ENCODE data around the gene BACE1-AS.
"Not testable (repeated sequence)": the region's sequence is repeated elsewhere in the genome, so short reads cannot be mapped to it uniquely, and the experiment has no call there.

BACE1-AS gene
- 4.1 to 6.5 reads per million in 2 donors for total RNA-seq

DNA sequence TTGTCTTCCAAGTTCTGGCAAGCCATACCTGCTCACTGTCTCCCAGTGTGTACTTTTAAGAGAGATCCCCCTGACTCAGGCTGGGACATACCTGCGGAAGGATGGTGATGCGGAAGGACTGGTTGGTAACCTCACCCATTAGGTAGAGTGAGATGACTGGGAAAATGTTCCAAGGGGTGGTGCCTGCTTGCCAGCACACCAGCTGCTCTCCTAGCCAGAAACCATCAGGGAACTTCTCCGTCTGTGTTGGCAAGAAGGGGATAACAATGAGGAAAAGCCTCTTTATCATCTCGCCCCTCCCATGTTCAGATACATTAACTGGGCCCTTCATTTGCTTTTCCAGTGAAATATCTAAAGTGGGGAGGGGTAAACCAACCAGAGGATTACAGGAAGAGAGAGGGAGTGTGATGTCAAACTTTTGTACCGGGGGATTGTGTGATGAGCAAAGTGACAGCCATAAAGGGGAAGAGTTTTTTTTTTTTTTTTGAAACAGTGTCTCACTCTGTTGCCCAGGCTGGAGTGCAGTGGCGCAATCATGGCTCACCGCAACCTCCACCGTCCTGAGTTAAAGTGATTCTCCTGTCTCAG, at the start of gene BACE1-AS:
BACE1-AS (plus strand) TSS at position 538 of the 588 bp plus-strand sequence.
- no peak for DNase-seq

DNA sequence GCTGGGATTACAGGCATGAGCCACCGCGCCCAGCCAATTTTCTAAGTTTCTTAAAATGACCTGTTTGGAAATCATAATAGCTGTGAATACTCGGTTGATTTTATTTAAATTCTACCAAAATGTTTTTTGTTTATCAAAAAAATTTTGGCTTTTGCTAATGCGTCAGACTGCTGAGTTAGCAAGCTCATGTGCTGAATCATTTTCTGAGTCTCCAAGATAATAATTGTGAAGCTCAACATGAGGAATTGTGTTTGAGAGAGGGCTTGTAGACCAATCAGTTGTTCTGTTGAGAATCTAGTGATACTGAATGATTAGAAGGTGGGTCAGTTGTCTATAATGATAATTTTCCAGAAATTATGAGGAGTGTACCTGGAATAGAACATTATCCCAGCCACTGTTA, 42.8 kb upstream of the BACE1-AS start:
- DNase-seq = no peak

DNA sequence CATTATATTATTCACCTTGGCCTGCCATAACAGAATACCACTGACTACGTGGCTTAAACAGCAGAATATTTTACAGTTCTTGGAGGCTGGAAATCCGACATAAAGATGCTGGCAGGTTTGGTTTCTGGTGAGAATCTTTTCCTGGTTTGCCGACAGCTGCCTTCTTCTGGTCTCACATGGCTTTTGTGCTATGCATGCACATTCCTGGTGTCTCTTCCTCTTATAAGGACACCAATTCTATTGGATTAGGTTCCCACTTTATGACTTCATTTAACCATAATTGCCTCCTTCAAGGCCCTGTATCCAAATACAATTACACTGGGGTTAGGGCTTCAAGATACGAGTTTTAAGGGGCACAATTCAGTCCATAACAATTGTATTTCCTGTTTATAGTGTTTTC, 41.6 kb upstream of the BACE1-AS start:
- no peak for DNase-seq

DNA sequence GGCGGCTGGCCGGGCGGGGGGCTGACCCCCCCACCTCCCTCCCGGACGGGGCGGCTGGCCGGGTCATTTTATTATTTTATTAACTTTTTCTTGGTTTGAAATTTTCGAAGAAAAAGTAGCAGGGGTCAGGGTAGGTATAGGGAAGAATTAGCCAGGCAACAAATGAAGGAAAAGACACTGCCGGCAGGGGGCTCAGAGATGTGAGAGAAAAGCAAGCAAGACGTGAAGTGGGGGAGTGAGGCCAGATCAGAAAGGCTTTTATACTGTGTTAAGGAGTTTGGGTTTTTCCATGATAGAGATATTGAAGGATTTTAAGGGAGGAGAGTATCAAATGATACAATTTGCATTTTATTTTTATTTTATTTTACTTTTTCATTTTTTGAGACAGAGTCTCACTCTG, 39.6 kb upstream of the BACE1-AS start:
- DNase-seq = no peak

DNA sequence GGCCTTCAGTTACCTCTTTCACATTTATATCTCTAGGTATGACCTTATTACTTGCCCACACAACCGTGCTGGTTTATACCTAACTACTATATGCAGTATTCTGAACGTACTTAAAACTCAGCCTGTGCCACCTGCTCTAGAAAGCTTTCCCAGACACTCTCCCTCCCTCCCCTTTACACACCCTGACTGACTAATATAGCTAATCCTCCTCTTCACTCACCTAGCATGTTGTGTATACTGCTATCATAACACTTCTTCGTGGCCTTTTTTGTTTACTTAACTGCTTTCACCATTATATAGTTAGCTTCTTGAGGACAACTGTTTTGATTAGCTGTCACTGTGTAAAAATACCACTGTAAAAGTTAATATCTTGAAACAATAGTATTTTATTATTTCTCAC, 35.2 kb upstream of the BACE1-AS start:
- no peak for DNase-seq

DNA sequence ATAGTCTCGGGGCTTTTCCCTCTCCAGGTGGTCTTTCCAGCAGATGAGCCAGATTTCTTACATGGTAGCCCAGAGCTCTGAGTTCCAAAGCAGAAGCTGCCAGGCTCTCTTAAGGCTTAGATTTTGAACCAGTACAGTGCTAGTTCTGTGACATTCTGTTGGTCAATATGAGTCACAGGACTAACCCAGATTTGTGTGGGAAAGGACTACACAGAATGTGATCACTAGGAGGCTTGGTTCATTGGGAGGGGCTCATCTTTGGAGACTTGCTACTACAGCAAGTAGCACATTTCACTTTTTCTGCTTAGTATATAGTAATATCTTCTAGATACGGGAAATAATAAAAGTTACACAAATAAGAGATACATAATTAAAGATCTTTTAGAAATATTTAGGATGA, 34.6 kb upstream of the BACE1-AS start:
- no peak for DNase-seq

DNA sequence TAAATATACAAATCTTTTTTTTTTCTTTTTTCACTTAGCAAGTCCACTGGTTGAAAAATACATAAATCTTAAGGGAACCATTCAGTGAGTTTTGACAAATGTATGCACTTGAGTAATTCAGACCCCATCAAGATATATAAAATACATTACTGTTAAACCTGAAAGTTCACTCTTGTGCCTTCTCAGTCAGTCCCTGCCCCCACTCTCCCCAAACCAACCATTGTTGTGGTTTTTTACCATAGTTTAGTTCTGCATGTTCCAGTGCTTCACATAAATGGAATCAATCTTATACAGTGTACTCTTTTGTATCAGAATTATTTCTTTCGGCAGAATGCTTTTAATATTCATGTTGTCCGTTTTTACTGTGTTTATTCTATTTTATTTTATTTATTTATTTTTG, 32.6 kb upstream of the BACE1-AS start:
- no peak for DNase-seq

DNA sequence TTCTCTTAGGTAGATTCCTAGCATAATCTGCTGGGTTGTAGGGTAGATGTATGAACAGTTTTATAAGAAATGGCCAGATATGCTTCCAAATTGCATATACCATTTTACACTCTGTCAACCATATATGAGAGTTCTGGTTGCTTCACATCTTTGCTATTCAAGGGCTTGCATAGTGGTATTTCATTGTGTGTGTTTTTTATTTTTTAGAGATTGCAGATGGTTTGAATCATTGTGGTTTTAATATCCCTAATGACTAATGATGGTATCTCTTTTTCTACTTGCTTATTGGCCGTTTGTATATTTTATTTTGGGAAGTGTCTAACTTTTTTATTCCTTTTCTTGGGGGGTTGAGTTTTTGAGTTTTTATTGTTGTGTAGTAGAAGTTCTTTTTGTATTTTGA, 31.7 kb upstream of the BACE1-AS start:
- DNase-seq = no peak

DNA sequence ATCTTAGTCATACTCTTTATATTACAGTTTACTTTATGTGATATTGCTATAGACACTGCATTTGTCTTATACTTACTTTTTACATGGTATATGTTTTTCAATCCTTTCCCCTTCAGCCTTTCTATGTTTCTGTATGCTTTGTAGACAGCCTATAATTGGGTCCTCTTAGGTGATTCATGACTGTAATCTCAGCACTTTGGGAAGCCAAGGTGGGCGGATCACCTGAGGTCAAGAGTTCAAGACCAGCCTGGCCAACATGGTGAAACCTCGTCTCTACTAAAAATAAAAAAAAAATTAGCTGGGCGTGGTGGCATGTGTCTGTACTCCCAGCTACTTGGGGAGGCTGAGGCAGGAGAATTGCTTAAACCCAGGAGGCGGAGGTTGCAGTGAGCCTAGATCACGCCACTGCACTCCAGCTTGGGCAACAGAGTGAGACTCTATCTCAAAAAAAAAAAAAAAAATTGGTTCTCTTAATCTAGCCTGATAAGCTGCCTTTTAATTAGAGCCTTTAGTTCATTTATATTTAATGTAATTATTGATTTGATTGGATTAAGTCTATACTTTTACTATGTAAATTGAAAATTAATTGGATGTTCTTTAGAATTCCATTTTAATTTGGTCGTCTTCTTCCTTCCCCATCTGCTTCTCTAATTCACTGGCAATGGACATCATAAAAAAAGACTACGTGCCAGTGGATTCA, 26.4 kb upstream of the BACE1-AS start:
- not testable (repeated sequence) for DNase-seq

DNA sequence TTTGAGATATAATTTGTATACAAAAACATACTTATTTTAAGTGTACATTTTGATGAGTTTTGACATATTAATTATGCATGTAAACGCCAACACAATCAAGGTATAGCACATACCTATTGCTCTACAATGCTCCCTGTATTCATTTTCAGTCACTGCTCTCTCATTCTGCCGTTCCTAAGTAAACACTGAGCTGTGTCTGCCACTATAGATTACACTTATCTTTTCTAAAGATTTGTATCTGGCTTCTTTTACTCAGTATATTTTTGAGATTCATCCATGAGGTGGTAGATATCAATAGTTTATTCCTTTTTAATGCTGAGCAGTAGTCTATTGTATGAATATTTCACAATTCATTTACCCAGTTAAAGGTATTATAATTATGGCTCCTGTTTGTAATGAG, 25.4 kb upstream of the BACE1-AS start:
- DNase-seq = no peak

DNA sequence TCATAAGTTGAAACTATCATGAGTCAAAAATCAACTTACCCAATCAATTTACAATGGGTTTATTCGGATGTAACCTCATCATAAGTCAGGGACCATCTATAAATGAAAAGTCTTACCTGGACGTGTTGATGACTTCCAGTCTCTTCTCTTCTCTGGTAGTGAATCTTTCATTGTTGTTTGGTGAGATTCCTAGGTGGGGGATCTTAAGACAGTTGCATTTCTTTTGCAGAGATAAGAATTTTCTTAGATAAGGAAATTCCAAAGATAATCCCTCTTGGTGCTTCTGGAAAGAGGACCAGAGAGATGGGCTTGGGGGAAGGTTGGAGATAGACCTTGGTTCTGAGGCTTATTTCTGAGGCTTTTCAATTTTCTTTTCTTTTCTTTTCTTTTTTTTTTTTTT, 21.3 kb upstream of the BACE1-AS start:
- no peak for DNase-seq

DNA sequence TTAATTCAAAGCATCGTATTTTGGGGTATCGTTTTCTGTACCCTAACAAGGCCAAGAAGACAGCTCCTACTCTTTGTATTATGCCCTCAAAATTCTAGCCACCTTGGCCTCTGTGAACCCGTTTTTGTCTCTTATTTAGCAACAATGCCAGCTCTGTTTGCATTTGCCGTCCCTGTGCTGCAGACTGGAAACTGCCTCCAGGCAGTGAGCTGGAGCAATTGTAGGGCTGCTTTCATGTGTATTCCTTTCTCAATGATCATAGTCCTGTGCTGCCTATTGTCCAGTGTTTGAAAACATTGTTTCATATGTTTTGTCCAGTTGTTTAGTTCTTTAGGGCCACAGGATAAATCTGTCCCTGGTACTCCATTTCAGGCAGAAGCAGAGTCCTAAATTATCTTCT, 19.9 kb upstream of the BACE1-AS start:
- no peak for DNase-seq

DNA sequence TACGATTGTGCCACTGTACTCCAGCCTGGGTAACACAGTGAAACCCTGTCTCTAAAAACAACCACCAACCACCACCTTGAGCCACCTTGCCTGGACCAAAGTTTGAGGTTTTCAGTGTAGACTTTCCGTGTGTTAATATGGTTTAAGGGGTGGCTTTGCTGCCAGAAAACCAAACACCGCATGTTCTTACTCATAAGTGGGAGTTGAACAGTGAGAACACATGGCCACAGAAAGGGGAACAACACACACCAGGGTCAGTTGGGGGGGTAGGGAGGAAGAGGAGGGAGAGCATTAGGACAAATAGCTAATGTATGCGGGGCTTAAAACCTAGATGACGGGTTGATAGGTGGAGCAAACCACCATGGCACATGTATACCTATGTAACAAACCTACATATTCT, 19.0 kb upstream of the BACE1-AS start:
- DNase-seq = not testable (repeated sequence)

DNA sequence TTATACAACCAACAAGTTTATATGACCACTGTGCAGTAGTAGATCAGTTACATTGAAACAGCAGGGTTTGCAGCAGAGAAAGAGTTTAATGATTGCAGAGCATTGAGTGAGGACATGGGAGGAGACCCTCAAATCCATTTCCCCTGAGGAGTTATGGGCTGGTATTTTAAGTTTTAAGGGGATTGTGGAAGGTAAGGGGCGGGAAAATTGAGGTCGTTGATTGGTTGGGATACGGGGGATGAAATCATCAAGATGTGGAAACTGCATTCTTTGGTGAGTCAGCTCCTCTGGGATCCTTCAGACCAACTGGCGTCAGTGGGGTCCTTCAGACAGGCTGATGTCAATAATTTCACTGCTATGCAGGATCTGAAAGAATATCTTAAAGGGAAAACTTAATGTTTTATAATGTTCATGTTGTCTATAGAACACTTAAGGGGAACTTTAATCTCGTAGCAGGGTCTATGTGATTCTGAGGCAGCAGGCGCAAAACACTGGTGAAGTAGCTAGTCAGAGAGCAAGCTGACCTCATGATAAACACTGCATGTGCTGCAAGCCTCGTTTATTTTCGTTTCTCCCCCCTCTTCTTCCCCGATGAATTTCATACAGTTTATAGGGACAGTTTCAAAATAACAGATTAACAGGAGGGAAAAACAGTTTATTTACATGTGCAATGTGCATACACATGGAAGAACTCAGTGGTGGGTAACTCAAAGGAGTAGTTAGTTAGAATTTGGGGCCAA, 17.4 kb upstream of the BACE1-AS start:
- no peak for DNase-seq

DNA sequence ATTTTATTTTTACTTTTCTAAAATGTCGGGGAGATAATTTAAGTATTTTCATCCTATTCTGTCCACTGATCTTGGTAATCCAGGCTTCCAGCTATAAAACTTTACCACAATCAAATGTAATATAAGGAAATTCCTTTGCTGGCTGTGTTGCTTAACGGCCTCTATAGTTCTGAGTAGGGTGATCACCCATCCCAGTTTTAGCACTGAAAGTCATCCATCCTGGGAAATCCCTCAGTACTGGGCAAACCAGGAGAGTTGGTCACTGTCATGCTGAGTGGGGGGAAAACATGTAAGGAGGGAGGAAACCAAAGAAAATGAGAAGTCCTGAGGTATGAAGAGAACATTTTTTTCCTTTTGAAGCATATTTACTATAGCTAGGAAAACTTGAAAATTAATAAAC, 12.8 kb upstream of the BACE1-AS start:
- no peak for DNase-seq

DNA sequence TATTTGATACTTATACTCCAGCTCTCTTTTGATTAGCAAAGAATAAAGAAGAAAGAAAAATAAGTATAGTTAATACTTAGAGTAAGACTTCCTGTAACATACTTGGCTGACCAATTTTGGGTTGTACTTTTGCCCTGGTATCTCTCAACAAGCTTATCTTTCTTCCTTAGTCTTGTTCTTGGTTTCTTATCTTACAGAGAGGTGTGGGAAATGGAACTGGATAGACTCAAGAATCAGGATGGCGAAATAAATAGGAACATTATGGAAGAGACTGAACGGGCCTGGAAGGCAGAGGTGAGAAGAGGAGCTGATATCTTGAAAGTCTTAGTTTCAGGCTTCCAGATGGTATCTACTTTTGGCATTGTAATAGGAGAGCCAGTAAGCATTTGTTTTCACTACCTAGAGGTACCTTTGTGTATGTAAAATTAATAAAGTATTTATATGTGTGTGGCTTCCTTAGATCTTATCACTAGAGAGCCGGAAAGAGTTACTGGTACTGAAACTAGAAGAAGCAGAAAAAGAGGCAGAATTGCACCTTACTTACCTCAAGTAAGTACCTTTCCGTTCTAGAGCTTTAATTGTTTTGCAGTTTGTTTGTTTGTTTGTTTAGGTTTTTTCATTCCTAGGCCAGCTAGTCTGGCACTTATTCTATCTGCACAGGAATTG, 11.3 kb upstream of the BACE1-AS start:
- no peak for DNase-seq

DNA sequence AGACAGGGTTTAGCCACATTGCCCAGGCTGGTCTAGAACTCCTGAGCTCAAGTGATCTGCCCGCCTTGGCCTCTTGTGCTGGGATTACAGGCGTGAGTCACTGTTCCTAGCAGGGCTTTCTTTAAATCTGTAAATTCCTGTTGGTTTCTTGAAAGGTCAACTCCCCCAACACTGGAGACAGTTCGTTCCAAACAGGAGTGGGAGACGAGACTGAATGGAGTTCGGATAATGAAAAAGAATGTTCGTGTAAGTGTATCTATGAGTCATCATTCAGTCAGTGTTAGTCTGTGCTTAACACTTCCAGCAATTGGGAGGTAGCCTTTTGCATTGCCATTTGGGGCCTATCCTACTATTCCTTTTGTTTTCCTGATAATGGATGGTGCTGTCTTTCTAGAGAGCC, 10.0 kb upstream of the BACE1-AS start:
- DNase-seq = no peak

DNA sequence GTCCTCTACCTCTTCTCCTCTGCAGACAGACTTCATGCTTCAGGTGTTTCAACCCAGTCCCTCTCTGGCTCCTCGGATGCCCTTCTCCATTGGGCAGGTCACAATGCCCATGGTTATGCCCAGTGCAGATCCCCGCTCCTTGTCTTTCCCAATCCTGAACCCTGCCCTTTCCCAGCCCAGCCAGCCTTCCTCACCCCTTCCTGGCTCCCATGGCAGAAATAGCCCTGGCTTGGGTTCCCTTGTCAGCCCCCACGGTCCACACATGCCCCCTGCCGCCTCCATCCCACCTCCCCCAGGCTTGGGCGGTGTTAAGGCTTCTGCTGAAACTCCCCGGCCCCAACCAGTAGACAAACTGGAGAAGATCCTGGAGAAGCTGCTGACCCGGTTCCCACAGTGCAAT, 9.3 kb upstream of the BACE1-AS start:
- DNase-seq = no peak

DNA sequence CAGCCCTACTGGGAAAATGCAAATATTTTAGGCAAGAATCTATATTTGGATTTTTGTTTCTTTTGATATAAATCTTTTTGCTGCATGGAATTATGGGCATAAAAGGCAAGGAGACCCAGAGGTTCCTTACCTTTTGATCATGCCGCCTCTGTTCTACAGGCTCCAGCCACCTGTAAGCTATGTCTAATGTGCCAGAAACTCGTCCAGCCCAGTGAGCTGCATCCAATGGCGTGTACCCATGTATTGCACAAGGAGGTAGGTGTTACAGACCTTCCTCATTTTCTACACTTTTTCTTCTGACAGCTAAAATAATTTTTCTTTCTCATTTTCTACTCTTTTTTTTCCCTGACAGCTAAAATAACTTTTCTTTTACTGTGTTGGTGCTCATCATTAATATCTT, 8.2 kb upstream of the BACE1-AS start:
- no peak for DNase-seq

DNA sequence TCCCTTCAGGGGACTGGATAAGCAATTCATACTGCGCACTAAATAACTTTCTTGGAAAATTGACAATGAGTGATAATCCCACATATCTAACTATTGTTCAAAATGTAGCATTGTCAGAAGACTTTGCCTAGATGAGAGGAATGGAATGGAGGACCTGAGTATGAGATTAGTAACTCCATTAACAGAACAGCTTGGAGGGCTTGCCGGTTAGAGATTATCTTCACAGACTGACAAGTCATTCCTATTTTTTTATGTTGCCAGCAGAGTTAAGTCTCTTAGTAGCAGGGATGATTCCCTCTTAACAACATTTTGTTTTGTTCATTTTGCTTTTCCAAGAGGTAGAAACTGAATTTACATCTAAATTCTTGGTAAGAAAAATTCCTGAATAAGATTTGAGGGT, 7.1 kb upstream of the BACE1-AS start:
- no peak for DNase-seq

DNA sequence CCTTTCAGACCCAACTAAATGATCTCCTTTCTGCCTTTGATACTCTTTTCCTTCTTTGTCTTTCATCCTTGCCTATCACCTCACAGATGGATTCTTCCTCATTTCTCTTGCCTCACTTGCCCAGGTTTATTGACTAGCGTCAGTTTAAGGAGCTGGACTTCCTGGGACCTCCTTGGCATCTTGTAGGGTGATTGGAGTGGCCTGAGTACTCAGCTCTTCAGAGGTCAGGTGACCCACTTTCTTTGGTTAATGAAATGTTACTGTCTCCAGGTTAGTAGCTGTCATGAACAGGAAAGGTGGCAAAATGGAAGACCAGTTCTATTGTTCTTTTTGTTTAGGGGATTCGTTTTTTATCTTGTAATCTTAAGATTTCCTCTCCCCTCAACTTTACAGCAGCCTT, 4.6 kb upstream of the BACE1-AS start:
- DNase-seq = no peak

DNA sequence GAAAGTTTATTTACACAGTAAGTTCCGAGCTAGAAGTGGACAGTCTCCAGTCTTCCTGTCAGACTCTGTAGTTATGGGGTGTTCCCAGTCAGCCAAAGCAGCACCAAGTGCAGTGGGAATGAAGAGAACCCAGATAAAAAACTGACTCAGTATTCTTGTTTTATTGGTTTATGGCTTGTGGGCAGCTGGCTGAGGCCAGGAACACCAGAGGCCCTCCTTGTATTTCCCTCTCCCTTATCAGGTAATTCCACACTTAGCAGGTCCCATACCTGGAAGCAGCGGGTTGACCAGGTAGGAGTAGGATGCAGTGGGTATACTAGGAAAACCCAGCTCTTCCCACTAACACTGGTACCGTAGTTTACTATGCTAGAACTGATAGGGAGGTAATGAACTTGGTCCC, 3.5 kb upstream of the BACE1-AS start:
- DNase-seq = no peak

DNA sequence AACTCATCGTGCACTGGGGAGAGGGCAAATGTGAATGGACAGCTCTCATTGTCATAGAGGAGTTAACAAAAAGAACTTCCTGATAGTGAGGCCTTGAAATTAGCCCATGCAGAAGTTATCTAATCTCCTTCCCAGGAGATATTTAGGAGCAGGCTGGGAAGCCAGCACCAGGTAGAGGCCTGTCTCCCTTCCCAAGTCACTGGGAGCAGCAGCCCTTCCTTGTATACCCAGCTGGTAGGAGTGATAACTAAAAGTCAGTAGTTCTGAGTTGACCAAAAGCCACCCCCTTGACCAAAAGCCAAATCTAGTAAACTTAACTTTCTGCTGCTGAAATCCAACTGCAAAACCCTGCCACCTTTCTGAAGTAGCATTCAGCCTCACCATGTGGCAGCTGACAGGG, 1.4 kb upstream of the BACE1-AS start:
- DNase-seq = no peak

DNA sequence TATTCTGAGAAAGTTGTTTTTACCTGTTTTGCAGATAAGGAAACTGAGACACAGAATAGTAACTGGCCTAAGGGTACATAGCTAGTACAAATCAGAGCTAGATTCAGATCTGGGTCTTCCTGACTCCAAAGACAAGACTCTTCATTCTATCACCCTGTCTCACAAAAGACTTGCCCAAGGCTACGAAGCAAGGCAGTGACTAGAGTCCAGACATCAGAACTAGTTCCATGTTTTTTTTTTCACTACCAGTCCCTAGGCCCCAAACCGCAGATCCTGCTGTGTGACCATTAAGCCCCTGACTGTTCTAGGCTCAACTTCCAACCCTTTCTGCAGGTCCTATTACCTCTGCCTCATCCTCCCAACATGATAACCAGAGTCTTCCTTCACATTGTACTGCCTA, 1.5 kb downstream of the BACE1-AS start:
- DNase-seq = no peak

Measured in T-helper 9 cell (primary cell).